Measurements from ENCODE around the gene FOXO6. TPM values are rescaled to one million over a fixed set of nuclear protein-coding genes. Genes with fewer than 3 reads are reported as not detected.

The FOXO6 gene
- total RNA-seq, 1 experiment from 2014 or later, result 6.1 TPM

GRCh38 chr1:41430069-41430468 lies 68.8 kb downstream of the FOXO6 start:
- BruUV-seq (replicated peaks), result no TSS peak
- H3K27ac ChIP-seq (ENCODE audit: low read depth, low read length, poor library complexity, severe bottlenecking), result no peak overlapping the region
- TF ChIP-seq CTCF (conservative IDR thresholded peaks at IDR 0.05; ENCODE audit: low read depth, low read length) (no peak), EZH2 (IDR thresholded peaks at IDR 0.05; ENCODE audit: borderline replicate concordance, low read depth, low read length, poor library complexity, severe bottlenecking) (no peak)
- intact Hi-C loops (cut with micrococcal nuclease; ENCODE audit: unreplicated experiment), result loop anchor here (5.0 kb wide), 2 partner anchors 118 to 148 kb away; no protein-coding TSS in a partner anchor
- CTCF ChIA-PET, result no interaction called here
- H3K4me3 ChIP-seq (ENCODE audit: low read depth, low read length, poor library complexity, severe bottlenecking), result no peak overlapping the region
- H3K4me1 ChIP-seq (ENCODE audit: insufficient read depth, low read length, poor library complexity, severe bottlenecking), result peaks cover 7% of the 10 kb centered on the region
- DNase-seq (ENCODE audit: low spot score), result no peak
- H3K36me3 ChIP-seq (ENCODE audit: insufficient read depth, low read length, poor library complexity, severe bottlenecking), result no peaks in the 10 kb centered on the region
- no peaks in the 10 kb centered on the region for H3K9me3 ChIP-seq (ENCODE audit: low read depth, low read length, poor library complexity, severe bottlenecking)
- no peaks in the 10 kb centered on the region for H3K27me3 ChIP-seq (replicated peaks; ENCODE audit: insufficient read depth, low read depth, low read length, poor library complexity)
- POLR2A ChIA-PET (ENCODE audit: low non-redundant PET), result no interaction called here

GRCh38 chr1:41430582-41430981 lies 69.3 kb downstream of the FOXO6 start:
- no peak for TF ChIP-seq EZH2 (IDR thresholded peaks at IDR 0.05; ENCODE audit: borderline replicate concordance, low read depth, low read length, poor library complexity, severe bottlenecking)
- no peak for TF ChIP-seq CTCF (conservative IDR thresholded peaks at IDR 0.05; ENCODE audit: low read depth, low read length)
- Histone ChIP-seq H3K27me3 (replicated peaks; ENCODE audit: insufficient read depth, low read depth, low read length, poor library complexity) (no peaks in the 10 kb centered on the region), H3K4me1 (ENCODE audit: insufficient read depth, low read length, poor library complexity, severe bottlenecking) (peaks cover 7% of the 10 kb centered on the region), H3K4me3 (ENCODE audit: low read depth, low read length, poor library complexity, severe bottlenecking) (no peak overlapping the region), H3K9me3 (ENCODE audit: low read depth, low read length, poor library complexity, severe bottlenecking) (no peaks in the 10 kb centered on the region), H3K27ac (ENCODE audit: low read depth, low read length, poor library complexity, severe bottlenecking) (no peak overlapping the region), H3K36me3 (ENCODE audit: insufficient read depth, low read length, poor library complexity, severe bottlenecking) (no peaks in the 10 kb centered on the region)
- ChIA-PET POLR2A (ENCODE audit: low non-redundant PET) (no interaction called here), CTCF (no interaction called here)
- DNase-seq (ENCODE audit: low spot score), result no peak
- BruUV-seq (replicated peaks), result no TSS peak
- intact Hi-C loops (cut with micrococcal nuclease; ENCODE audit: unreplicated experiment), result loop anchor here (5.0 kb wide), 2 partner anchors 118 to 148 kb away; no protein-coding TSS in a partner anchor

- Histone ChIP-seq H3K4me1 (ENCODE audit: insufficient read depth, low read length, poor library complexity, severe bottlenecking) (peaks cover 7% of the 10 kb centered on the region), H3K27ac (ENCODE audit: low read depth, low read length, poor library complexity, severe bottlenecking) (no peak overlapping the region), H3K9me3 (ENCODE audit: low read depth, low read length, poor library complexity, severe bottlenecking) (no peaks in the 10 kb centered on the region), H3K4me3 (ENCODE audit: low read depth, low read length, poor library complexity, severe bottlenecking) (no peak overlapping the region), H3K36me3 (ENCODE audit: insufficient read depth, low read length, poor library complexity, severe bottlenecking) (no peaks in the 10 kb centered on the region), H3K27me3 (replicated peaks; ENCODE audit: insufficient read depth, low read depth, low read length, poor library complexity) (no peaks in the 10 kb centered on the region)
- intact Hi-C loops (cut with micrococcal nuclease; ENCODE audit: unreplicated experiment), result loop anchor here (5.0 kb wide), 2 partner anchors 119 to 149 kb away; no protein-coding TSS in a partner anchor
- ChIA-PET CTCF (interaction anchor here (0.6 to 3.9 kb wide), 4 partner anchors 97 to 312 kb away, joined by 3 to 19 read pairs (median 6); no protein-coding TSS in a partner anchor), POLR2A (ENCODE audit: low non-redundant PET) (no interaction called here)
- no peak for DNase-seq (ENCODE audit: low spot score)
- no TSS peak for BruUV-seq (replicated peaks)
- no peak for TF ChIP-seq EZH2 (IDR thresholded peaks at IDR 0.05; ENCODE audit: borderline replicate concordance, low read depth, low read length, poor library complexity, severe bottlenecking)
- TF ChIP-seq CTCF (conservative IDR thresholded peaks at IDR 0.05; ENCODE audit: low read depth, low read length), result no peak
Measured at GRCh38 chr1:41431490-41432350, 70.5 kb downstream of the FOXO6 start.

Other genes with a start within 250 kb of the FOXO6 start
- 30.4 and 37.8 TPM in 2 replicates for gene SCMH1, start 119.1 kb upstream of the FOXO6 start, total RNA-seq (2021)
- gene EDN2, start 123.2 kb downstream of the FOXO6 start, total RNA-seq (2021), result not detected in 2 replicates